Common myeloid progenitor, CD34-positive (primary cell): Measurements from ENCODE around the gene STYXL1.
A peak's percentile ranks its signal among the peaks of the same experiment; 100 is the strongest.

Source experiments
- CTCF ChIA-PET: fragments of 350-600 bp; sonication (Branson Sonifier 250); formaldehyde crosslinking; loops from one replicate; lab custom pipeline; 2021; ENCODE audit warnings: antibody characterized with exemption; lab: Charles Lee
- POLR2A ChIA-PET: fragments of 350-600 bp; sonication (Branson Sonifier 250); formaldehyde crosslinking; loops from one replicate; lab custom pipeline; 2021; ENCODE audit warnings: antibody characterized with exemption; lab: Charles Lee
- DNase-seq, 3 donors: peaks; one replicate each; pipeline versions ENCODE4 v3.0.0 to v3.0.0-alpha.2; 2013
- H3K27ac ChIP-seq, 2 experiments: 1 replicate in 1 of 2; 2 replicates in 1 of 2; pipeline ENCODE4 v1.7.0; 2013; ENCODE audit warnings: inconsistent platforms in 2 of 2, low read length in 2 of 2, mild to moderate bottlenecking in 2 of 2, low read depth in 1 of 2, moderate library complexity in 1 of 2; ENCODE audit not compliant: severe bottlenecking in 2 of 2, insufficient read depth in 1 of 2, poor library complexity in 1 of 2
- H3K27me3 ChIP-seq, 5 experiments: replicated peaks in 2 of 5; 1 replicate in 3 of 5; 2 replicates in 2 of 5; pipeline versions ENCODE4 v1.6.1 to v1.7.0; 2013; ENCODE audit warnings: low read length in 4 of 5, mild to moderate bottlenecking in 2 of 5, moderate library complexity in 2 of 5, inconsistent platforms in 1 of 5; ENCODE audit not compliant: insufficient read depth in 5 of 5, control insufficient read depth in 4 of 5
- H3K36me3 ChIP-seq, 4 experiments: 1 replicate in 2 of 4; 2 replicates in 2 of 4; pipeline versions ENCODE4 v1.6.1 to v1.7.0; 2013; ENCODE audit warnings: low read length in 3 of 4, control low read depth in 1 of 4, mild to moderate bottlenecking in 1 of 4; ENCODE audit not compliant: control insufficient read depth in 4 of 4, insufficient read depth in 4 of 4
- H3K4me1 ChIP-seq, 4 experiments: 1 replicate in 3 of 4; 2 replicates in 1 of 4; pipeline versions ENCODE4 v1.6.1 to v1.7.1; 2013; ENCODE audit warnings: low read length in 3 of 4, mild to moderate bottlenecking in 3 of 4, control low read depth in 1 of 4, inconsistent platforms in 1 of 4, moderate library complexity in 1 of 4; ENCODE audit not compliant: control insufficient read depth in 4 of 4, insufficient read depth in 4 of 4; ENCODE audit errors: control extremely low read depth in 1 of 4
- H3K4me3 ChIP-seq, 7 experiments: 1 replicate in 4 of 7; 2 replicates in 3 of 7; pipeline versions ENCODE4 v1.5.1 to v1.7.0; 2013; ENCODE audit warnings: mild to moderate bottlenecking in 7 of 7, low read length in 6 of 7, moderate library complexity in 6 of 7, inconsistent platforms in 2 of 7, low read depth in 2 of 7, control low read depth in 1 of 7; ENCODE audit not compliant: insufficient read depth in 4 of 7, control insufficient read depth in 1 of 7; ENCODE audit errors: extremely low read depth in 1 of 7
- H3K9me3 ChIP-seq, 5 experiments: 1 replicate in 4 of 5; 2 replicates in 1 of 5; pipeline versions ENCODE4 v1.6.1 to v1.7.1; 2013; ENCODE audit warnings: low read length in 4 of 5, mild to moderate bottlenecking in 2 of 5, inconsistent platforms in 1 of 5, low read depth in 1 of 5, moderate library complexity in 1 of 5; ENCODE audit not compliant: control insufficient read depth in 4 of 5, insufficient read depth in 2 of 5; ENCODE audit errors: control extremely low read depth in 1 of 5
- WGBS: methylation state at CpG from one replicate; pipeline ENCODE4 v1.1.5; 2013; ENCODE audit not compliant: insufficient coverage; 5-methylcytosine and 5-hydroxymethylcytosine counted together

Gene STYXL1

GRCh38 chr7:75993689-75994387 lies 54.0 kb downstream of the STYXL1 start:
- ChIA-PET CTCF (interaction anchor here (1.5 kb wide), 1 partner anchor 27 kb away, joined by 8 read pairs; no protein-coding TSS in a partner anchor), POLR2A (no interaction called here)
- no peak overlapping the region for H3K27ac ChIP-seq
- peaks cover 0 to 25% (median 13%) of the 10 kb centered on the region in 4 experiments for H3K4me1 ChIP-seq
- no peaks in the 10 kb centered on the region for H3K27me3 ChIP-seq
- 7% methylated on average over 22 of the region's 40 CpGs for WGBS
- no peaks in the 10 kb centered on the region for H3K9me3 ChIP-seq
- H3K4me3 ChIP-seq: peak overlapping the region; percentile 61 to 89 (median 69)
- DNase-seq: peak in 2 of 3 donors; percentile 39 to 44
- peaks cover 0 to 10% (median 6%) of the 10 kb centered on the region in 4 experiments for H3K36me3 ChIP-seq

GRCh38 chr7:75992083-75992755 lies 55.6 kb downstream of the STYXL1 start:
- no peak overlapping the region for H3K27ac ChIP-seq
- no peak overlapping the region for H3K4me3 ChIP-seq
- DNase-seq: no peak
- peaks cover 0 to 19% (median 8%) of the 10 kb centered on the region in 4 experiments for H3K36me3 ChIP-seq
- ChIA-PET CTCF (interaction anchor here (0.6 to 1.5 kb wide), 2 partner anchors 28 to 126 kb away, joined by 3 to 8 read pairs; no protein-coding TSS in a partner anchor), POLR2A (no interaction called here)
- H3K27me3 ChIP-seq: no peaks in the 10 kb centered on the region
- H3K4me1 ChIP-seq: peaks cover 0 to 21% (median 13%) of the 10 kb centered on the region in 4 experiments
- WGBS: 97% methylated on average over 16 of the region's 20 CpGs
- H3K9me3 ChIP-seq: no peaks in the 10 kb centered on the region

GRCh38 chr7:75991531-75992082 lies 56.2 kb downstream of the STYXL1 start:
- peaks cover 0 to 16% (median 13%) of the 10 kb centered on the region in 4 experiments for H3K4me1 ChIP-seq
- peaks cover 0 to 22% (median 10%) of the 10 kb centered on the region in 4 experiments for H3K36me3 ChIP-seq
- CTCF ChIA-PET: interaction anchor here (0.6 kb wide), 1 partner anchor 18 kb away, joined by 3 read pairs; no protein-coding TSS in a partner anchor
- WGBS: 100% methylated on average over 5 of the region's 9 CpGs
- H3K9me3 ChIP-seq: no peaks in the 10 kb centered on the region
- no peaks in the 10 kb centered on the region for H3K27me3 ChIP-seq
- DNase-seq: no peak
- H3K27ac ChIP-seq: no peak overlapping the region
- no peak overlapping the region for H3K4me3 ChIP-seq
- POLR2A ChIA-PET: no interaction called here

- Histone ChIP-seq H3K9me3 (no peaks in the 10 kb centered on the region), H3K4me1 (peaks cover 0 to 13% (median 10%) of the 10 kb centered on the region in 4 experiments), H3K36me3 (peaks cover 0 to 33% (median 15%) of the 10 kb centered on the region in 4 experiments), H3K4me3 (no peak overlapping the region), H3K27ac (no peak overlapping the region), H3K27me3 (no peaks in the 10 kb centered on the region)
- 96% methylated on average over 18 of the region's 21 CpGs for WGBS
- POLR2A ChIA-PET: no interaction called here
- DNase-seq: no peak
- CTCF ChIA-PET: interaction anchor here (1.3 kb wide), 1 partner anchor 31 kb away, joined by 3 read pairs; no protein-coding TSS in a partner anchor
Measured at GRCh38 chr7:75989500-75990388, 58.1 kb downstream of the STYXL1 start.

- ChIA-PET CTCF (interaction anchor here (1.3 kb wide), 1 partner anchor 32 kb away, joined by 3 read pairs; no protein-coding TSS in a partner anchor), POLR2A (no interaction called here)
- no peaks in the 10 kb centered on the region for H3K9me3 ChIP-seq
- peaks cover 0 to 6% (median 4%) of the 10 kb centered on the region in 4 experiments for H3K4me1 ChIP-seq
- peaks cover 0 to 42% (median 19%) of the 10 kb centered on the region in 4 experiments for H3K36me3 ChIP-seq
- DNase-seq: no peak
- 93% methylated on average over 11 of the region's 31 CpGs for WGBS
- no peak overlapping the region for H3K27ac ChIP-seq
- no peaks in the 10 kb centered on the region for H3K27me3 ChIP-seq
- no peak overlapping the region for H3K4me3 ChIP-seq
Measured at GRCh38 chr7:75988568-75989499, 59.0 kb downstream of the STYXL1 start.
